CD4-positive, alpha-beta memory T cell (primary cell): ENCODE measurements around the gene NCS1. TPM values are rescaled to one million over a fixed set of nuclear protein-coding genes. Genes with fewer than 3 reads are reported as not detected.

Experiments used
- CTCF ChIA-PET: fragments of 350-600 bp; sonication (Branson Sonifier 250); formaldehyde crosslinking; loops from one replicate; lab custom pipeline; 2021; ENCODE audit warnings: inconsistent platforms; ENCODE audit not compliant: partially characterized antibody; lab: Charles Lee
- POLR2A ChIA-PET: fragments of 350-600 bp; sonication (Branson Sonifier 250); formaldehyde crosslinking; loops from one replicate; lab custom pipeline; 2021; ENCODE audit not compliant: partially characterized antibody; lab: Charles Lee
- DNase-seq, 5 donors: peaks; one replicate each; pipeline versions ENCODE4 v3.0.0 to v3.0.0-alpha.2; 2020 to 2022; ENCODE audit warnings: mixed read lengths in 1 of 5
- H3K27ac ChIP-seq: one replicate; pipeline ENCODE4 v1.7.0; 2013; ENCODE audit warnings: low read depth, low read length
- H3K27me3 ChIP-seq: 2 replicates; pipeline ENCODE4 v1.7.0; 2013; ENCODE audit warnings: mild to moderate bottlenecking, low read length, moderate library complexity; ENCODE audit not compliant: insufficient read depth
- H3K36me3 ChIP-seq: 2 replicates; pipeline ENCODE4 v1.7.0; 2013; ENCODE audit warnings: mild to moderate bottlenecking, low read length, moderate library complexity; ENCODE audit not compliant: insufficient read depth
- H3K4me1 ChIP-seq: 2 replicates; pipeline ENCODE4 v1.7.0; 2013; ENCODE audit warnings: mild to moderate bottlenecking, low read length, moderate library complexity; ENCODE audit not compliant: insufficient read depth
- H3K4me3 ChIP-seq, 2 donors: one replicate each; pipeline ENCODE4 v1.7.0; 2013; ENCODE audit warnings: low read length in 2 of 2, mild to moderate bottlenecking in 1 of 2
- H3K9me3 ChIP-seq, 2 donors: one replicate each; pipeline ENCODE4 v1.7.0; 2013; ENCODE audit warnings: low read length in 2 of 2, control low read depth in 1 of 2; ENCODE audit not compliant: control insufficient read depth in 1 of 2
- H3K27ac Mint-ChIP-seq, 7 donors: one replicate each; pipeline ENCODE4 v1.8.0; 2020 to 2021; ENCODE audit warnings: mixed read lengths in 7 of 7, mild to moderate bottlenecking in 6 of 7, inconsistent platforms in 3 of 7, moderate library complexity in 3 of 7
- H3K27me3 Mint-ChIP-seq, 2 donors: one replicate each; pipeline ENCODE4 v1.8.0; 2020 to 2021; ENCODE audit warnings: mixed read lengths in 2 of 2
- H3K36me3 Mint-ChIP-seq, 2 donors: one replicate each; pipeline ENCODE4 v1.8.0; 2020 to 2021; ENCODE audit warnings: mixed read lengths in 2 of 2, inconsistent platforms in 1 of 2, mild to moderate bottlenecking in 1 of 2
- H3K4me1 Mint-ChIP-seq, 4 donors: one replicate each; pipeline ENCODE4 v1.8.0; 2020 to 2021; ENCODE audit warnings: mixed read lengths in 4 of 4, mild to moderate bottlenecking in 1 of 4
- H3K4me3 Mint-ChIP-seq, 8 donors: one replicate each; pipeline ENCODE4 v1.8.0; 2020 to 2021; ENCODE audit warnings: mixed read lengths in 8 of 8, mild to moderate bottlenecking in 7 of 8, moderate library complexity in 6 of 8, inconsistent platforms in 3 of 8
- H3K9me3 Mint-ChIP-seq, 8 donors: one replicate each; pipeline ENCODE4 v1.8.0; 2020 to 2021; ENCODE audit warnings: mixed read lengths in 8 of 8, mild to moderate bottlenecking in 5 of 8, inconsistent platforms in 3 of 8, moderate library complexity in 1 of 8
- intact Hi-C: fragments of 100-400 bp; cut with micrococcal nuclease; formaldehyde crosslinking; loops from one replicate; pipeline ENCODE4 v1.15.1; 2023
- polyA plus RNA-seq, 2 donors: library from polyadenylated mRNA; unstranded; fragments of 300-500 nt; fragmentation: Illumina TruSeq; gene quantifications; one replicate each; pipeline ENCODE4 v1.2.3, GENCODE V29; 2021
- total RNA-seq, 2 experiments: library from RNA; stranded (reverse); gene quantifications; one replicate each; pipeline ENCODE4 v1.2.3, GENCODE V29; 2021

NCS1 gene
- total and polyA plus RNA-seq, 4 experiments from 2014 or later: 0.64 to 0.90 TPM; not detected in 2

DNA sequence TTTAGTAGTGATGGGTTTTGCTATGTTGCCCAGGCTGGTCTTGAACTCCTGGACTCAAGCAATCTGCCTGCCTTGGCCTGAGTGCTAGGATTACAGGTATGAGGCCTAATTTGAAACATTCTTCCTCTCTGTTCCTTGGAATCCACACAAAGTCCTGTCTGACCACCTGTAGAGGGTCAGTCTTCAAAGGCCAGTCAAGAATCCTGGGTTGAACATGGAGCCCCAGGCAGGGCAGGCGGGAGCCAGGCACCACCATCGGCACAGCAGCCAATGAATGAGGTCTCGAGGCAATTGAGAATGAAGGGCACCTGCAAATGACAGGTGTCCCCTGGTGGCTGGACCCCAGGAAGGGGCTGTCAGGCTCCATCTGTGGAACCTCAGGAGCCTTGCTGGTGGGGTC is 17.4 kb upstream of the NCS1 start:
- Mint-ChIP-seq H3K27ac (no peak overlapping the region), H3K27me3 (no peaks in the 10 kb centered on the region), H3K9me3 (no peaks in the 10 kb centered on the region), H3K4me1 (no peaks in the 10 kb centered on the region), H3K4me3 (peak overlapping the region in 1 of 8 donors; percentile 54), H3K36me3 (no peaks in the 10 kb centered on the region)
- no peaks in the 10 kb centered on the region for H3K4me1 ChIP-seq
- intact Hi-C loops: no loop called here
- H3K27ac ChIP-seq: no peak overlapping the region
- no peaks in the 10 kb centered on the region for H3K9me3 ChIP-seq
- DNase-seq: no peak
- H3K4me3 ChIP-seq: no peak overlapping the region
- ChIA-PET CTCF (no interaction called here), POLR2A (no interaction called here)
- no peaks in the 10 kb centered on the region for H3K27me3 ChIP-seq
- no peaks in the 10 kb centered on the region for H3K36me3 ChIP-seq

DNA sequence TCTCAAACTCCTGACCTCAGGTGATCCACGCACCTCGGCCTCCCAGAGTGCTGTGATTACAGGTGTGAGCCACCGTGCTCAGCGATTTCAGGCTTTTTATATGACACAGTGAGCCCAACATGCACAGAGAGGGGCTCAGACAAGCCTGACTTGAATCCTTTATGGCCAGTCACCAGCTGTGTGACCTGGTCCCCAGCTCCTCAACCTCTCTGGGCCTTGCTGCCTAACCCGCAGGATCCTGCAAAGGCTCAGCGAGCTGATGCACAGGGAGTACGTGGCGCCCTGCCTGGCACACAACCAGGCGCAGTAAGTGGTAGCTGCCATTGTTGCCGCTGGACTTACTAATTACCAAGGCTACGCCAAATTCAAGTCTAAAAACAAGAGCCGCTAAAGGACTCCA is 16.6 kb upstream of the NCS1 start:
- Mint-ChIP-seq H3K27me3 (no peaks in the 10 kb centered on the region), H3K36me3 (no peaks in the 10 kb centered on the region), H3K4me3 (no peak overlapping the region), H3K4me1 (no peaks in the 10 kb centered on the region), H3K9me3 (no peaks in the 10 kb centered on the region), H3K27ac (no peak overlapping the region)
- ChIA-PET POLR2A (no interaction called here), CTCF (no interaction called here)
- H3K9me3 ChIP-seq: no peaks in the 10 kb centered on the region
- no peaks in the 10 kb centered on the region for H3K4me1 ChIP-seq
- no peak overlapping the region for H3K4me3 ChIP-seq
- H3K27me3 ChIP-seq: no peaks in the 10 kb centered on the region
- H3K27ac ChIP-seq: no peak overlapping the region
- intact Hi-C loops: no loop called here
- DNase-seq: no peak
- H3K36me3 ChIP-seq: no peaks in the 10 kb centered on the region

DNA sequence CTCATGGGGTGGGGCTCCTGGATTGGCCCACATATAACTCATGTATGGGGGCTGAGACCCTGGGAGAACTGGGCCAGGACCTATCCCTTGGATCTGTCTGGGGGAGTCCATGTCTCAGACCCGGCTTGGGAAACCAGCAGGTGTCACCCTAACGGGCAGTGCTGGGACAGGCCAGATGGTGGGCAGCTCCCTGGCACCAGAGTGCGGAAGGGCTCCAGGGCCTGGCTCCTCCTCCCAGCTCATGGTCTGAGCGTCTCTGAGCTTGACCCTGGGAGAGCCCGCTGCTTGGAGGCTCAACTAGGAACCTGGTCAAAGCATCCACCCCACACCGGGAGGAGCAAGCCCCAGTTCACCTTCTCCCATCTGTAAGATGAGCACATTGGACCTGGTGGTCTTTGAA is 15.5 kb upstream of the NCS1 start:
- H3K4me3 Mint-ChIP-seq: no peak overlapping the region
- H3K9me3 Mint-ChIP-seq: no peaks in the 10 kb centered on the region
- H3K27ac Mint-ChIP-seq: no peak overlapping the region
- Histone ChIP-seq H3K36me3 (no peaks in the 10 kb centered on the region), H3K9me3 (no peaks in the 10 kb centered on the region), H3K27me3 (no peaks in the 10 kb centered on the region), H3K27ac (no peak overlapping the region), H3K4me1 (no peaks in the 10 kb centered on the region), H3K4me3 (no peak overlapping the region)
- CTCF ChIA-PET: no interaction called here
- POLR2A ChIA-PET: no interaction called here
- intact Hi-C loops: no loop called here
- H3K36me3 Mint-ChIP-seq: no peaks in the 10 kb centered on the region
- no peaks in the 10 kb centered on the region for H3K27me3 Mint-ChIP-seq
- no peaks in the 10 kb centered on the region for H3K4me1 Mint-ChIP-seq
- no peak for DNase-seq

DNA sequence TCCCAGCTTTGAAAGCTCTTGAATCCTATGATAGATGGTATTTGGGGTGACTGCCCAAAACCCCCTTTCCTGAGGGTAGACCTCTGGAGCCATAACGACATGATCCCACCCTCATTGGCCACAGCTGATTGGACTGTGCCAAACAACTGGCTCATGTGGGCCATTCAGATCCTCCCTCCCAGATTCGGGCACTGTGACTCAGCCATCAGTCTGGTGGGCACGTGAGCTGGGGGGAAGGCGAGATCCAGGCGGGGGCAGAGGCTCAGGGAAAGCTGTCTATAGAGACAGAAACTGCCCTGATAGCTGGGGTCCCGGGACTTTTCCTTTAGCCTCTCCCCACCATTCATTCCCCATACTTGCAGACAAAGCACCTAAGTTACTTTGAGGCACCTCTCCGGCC is 15.1 kb upstream of the NCS1 start:
- CTCF ChIA-PET: no interaction called here

DNA sequence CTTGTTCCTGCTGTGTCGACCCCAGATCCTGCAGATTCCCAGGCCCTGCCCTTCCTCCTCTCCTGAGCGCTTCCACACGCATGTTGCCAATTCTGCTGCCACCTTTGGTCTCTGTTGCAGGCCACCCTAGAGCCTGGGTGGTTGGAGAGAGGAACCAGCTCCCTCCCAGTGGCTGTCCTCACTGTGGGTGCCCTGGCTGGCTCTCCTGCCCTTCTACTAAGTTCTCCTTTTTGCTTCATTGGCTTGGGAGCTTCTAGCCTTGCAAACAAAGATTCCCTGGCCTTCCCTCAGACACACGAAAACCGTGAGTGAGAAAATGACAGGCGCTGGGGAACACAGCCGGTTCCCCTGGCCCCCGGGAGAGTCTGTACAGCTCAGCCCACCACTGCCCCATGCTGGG is 14.2 kb upstream of the NCS1 start:
- no peaks in the 10 kb centered on the region for H3K9me3 Mint-ChIP-seq
- H3K4me1 Mint-ChIP-seq: no peaks in the 10 kb centered on the region
- ChIA-PET POLR2A (no interaction called here), CTCF (no interaction called here)
- no peaks in the 10 kb centered on the region for H3K36me3 ChIP-seq
- no peak overlapping the region for H3K27ac Mint-ChIP-seq
- no peak overlapping the region for H3K4me3 Mint-ChIP-seq
- H3K4me1 ChIP-seq: no peaks in the 10 kb centered on the region
- H3K27me3 ChIP-seq: no peaks in the 10 kb centered on the region
- H3K4me3 ChIP-seq: no peak overlapping the region
- H3K36me3 Mint-ChIP-seq: no peaks in the 10 kb centered on the region
- no peak for DNase-seq
- H3K27ac ChIP-seq: no peak overlapping the region
- H3K9me3 ChIP-seq: no peaks in the 10 kb centered on the region
- H3K27me3 Mint-ChIP-seq: no peaks in the 10 kb centered on the region
- intact Hi-C loops: no loop called here

More for the DNA sequence above, 15.1 kb upstream of the NCS1 start:
- no peak overlapping the region for H3K27ac ChIP-seq
- H3K36me3 Mint-ChIP-seq: no peaks in the 10 kb centered on the region
- H3K36me3 ChIP-seq: no peaks in the 10 kb centered on the region
- no peaks in the 10 kb centered on the region for H3K4me1 ChIP-seq
- intact Hi-C loops: no loop called here
- no peaks in the 10 kb centered on the region for H3K27me3 Mint-ChIP-seq
- no peak for DNase-seq
- H3K9me3 ChIP-seq: no peaks in the 10 kb centered on the region
- H3K4me3 ChIP-seq: no peak overlapping the region
- no peaks in the 10 kb centered on the region for H3K4me1 Mint-ChIP-seq
- H3K9me3 Mint-ChIP-seq: no peaks in the 10 kb centered on the region
- no peaks in the 10 kb centered on the region for H3K27me3 ChIP-seq
- H3K27ac Mint-ChIP-seq: no peak overlapping the region
- POLR2A ChIA-PET: no interaction called here
- H3K4me3 Mint-ChIP-seq: no peak overlapping the region

DNA sequence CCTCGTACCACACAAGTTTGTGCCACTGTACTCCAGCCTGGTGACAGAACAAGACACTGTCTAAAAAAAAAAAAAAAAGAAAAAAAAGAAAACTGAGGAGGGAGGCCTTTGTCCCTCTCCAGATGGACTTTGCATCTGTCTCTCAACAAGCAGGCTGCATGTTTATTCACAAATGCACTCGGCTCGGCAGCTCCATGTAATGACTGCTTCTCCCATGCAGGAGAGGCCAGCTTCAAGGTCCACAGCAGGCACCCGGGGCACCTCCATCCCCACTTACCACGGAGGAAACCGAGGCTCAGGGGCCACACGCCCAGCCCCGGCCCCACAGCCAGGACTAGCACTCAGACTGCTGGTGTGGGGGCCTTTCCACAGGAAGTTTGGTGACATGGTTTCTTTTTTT is 13.1 kb upstream of the NCS1 start:
- intact Hi-C loops: no loop called here
- ChIA-PET CTCF (no interaction called here), POLR2A (no interaction called here)
- Mint-ChIP-seq H3K27me3 (no peaks in the 10 kb centered on the region), H3K36me3 (no peaks in the 10 kb centered on the region), H3K4me3 (no peak overlapping the region), H3K27ac (no peak overlapping the region), H3K9me3 (no peaks in the 10 kb centered on the region), H3K4me1 (no peaks in the 10 kb centered on the region)
- H3K4me3 ChIP-seq: no peak overlapping the region
- H3K9me3 ChIP-seq: no peaks in the 10 kb centered on the region
- no peak for DNase-seq
- no peaks in the 10 kb centered on the region for H3K4me1 ChIP-seq
- H3K36me3 ChIP-seq: no peaks in the 10 kb centered on the region
- no peaks in the 10 kb centered on the region for H3K27me3 ChIP-seq
- H3K27ac ChIP-seq: no peak overlapping the region

DNA sequence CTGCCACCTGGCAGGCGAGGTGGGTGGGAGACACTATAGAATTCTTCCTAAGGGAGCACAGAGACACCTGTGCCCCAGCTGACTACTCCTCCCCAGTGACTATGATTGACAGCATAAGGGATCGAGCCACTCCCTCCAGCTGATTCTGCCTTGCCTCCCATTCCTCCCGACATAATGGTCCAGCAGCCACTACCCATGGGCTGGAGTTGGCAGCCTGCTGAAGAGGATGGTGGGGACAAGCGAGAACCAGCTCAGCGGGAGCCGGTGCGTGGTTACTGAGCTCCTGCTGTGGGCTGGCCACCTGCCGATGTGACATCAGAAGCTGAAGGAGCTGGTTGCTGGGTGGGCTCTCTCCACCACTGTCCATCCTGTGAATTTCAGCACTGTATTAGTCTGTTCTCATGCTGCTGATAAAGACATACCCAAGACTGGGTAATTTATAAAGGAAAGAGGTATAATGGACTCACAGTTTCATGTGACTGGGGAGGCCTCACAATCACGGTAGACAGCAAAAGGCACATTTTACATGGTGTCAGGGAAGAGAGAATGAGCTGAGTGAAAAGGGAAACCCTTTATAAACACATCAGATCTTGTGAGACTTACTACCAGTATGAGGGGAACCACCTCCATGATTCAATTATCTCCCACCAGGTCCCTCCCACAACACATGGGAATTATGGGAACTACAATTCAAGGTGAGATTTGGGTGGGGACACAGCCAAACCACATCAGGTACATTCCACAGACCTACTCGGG is 12.1 kb upstream of the NCS1 start:
- Mint-ChIP-seq H3K9me3 (no peaks in the 10 kb centered on the region), H3K4me1 (no peaks in the 10 kb centered on the region), H3K36me3 (no peaks in the 10 kb centered on the region), H3K27me3 (no peaks in the 10 kb centered on the region), H3K27ac (no peak overlapping the region), H3K4me3 (no peak overlapping the region)
- Histone ChIP-seq H3K36me3 (no peaks in the 10 kb centered on the region), H3K4me1 (no peaks in the 10 kb centered on the region), H3K27me3 (no peaks in the 10 kb centered on the region), H3K9me3 (no peaks in the 10 kb centered on the region), H3K27ac (no peak overlapping the region), H3K4me3 (no peak overlapping the region)
- DNase-seq: no peak
- ChIA-PET POLR2A (interaction anchor here (0.6 kb wide), 1 partner anchor 50 kb away, joined by 3 read pairs; no protein-coding TSS in a partner anchor), CTCF (no interaction called here)
- intact Hi-C loops: no loop called here
